ENCODE results near the gene CAMK2D. TPM values are rescaled to one million over a fixed set of nuclear protein-coding genes. Genes with fewer than 3 reads are reported as not detected.
A peak's percentile ranks its signal among the peaks of the same experiment; 100 is the strongest.

CAMK2D gene
- total RNA-seq, 1 donor from 2014 or later: 64.8 TPM

- DNase-seq: no peak
Observed at GRCh38 chr4:113637823-113638561, 123.5 kb downstream of the CAMK2D start.

GRCh38 chr4:113637363-113637762 lies 124.2 kb downstream of the CAMK2D start:
- no peak for DNase-seq

GRCh38 chr4:113636877-113637276 lies 124.7 kb downstream of the CAMK2D start:
- no peak for DNase-seq

- DNase-seq: no peak
Observed at GRCh38 chr4:113636438-113636818, 125.1 kb downstream of the CAMK2D start.

GRCh38 chr4:113635739-113636437 lies 125.7 kb downstream of the CAMK2D start:
- DNase-seq: no peak

GRCh38 chr4:113634081-113634969 lies 127.2 kb downstream of the CAMK2D start:
- DNase-seq: no peak

GRCh38 chr4:113633467-113633866 lies 128.1 kb downstream of the CAMK2D start:
- DNase-seq: no peak

- DNase-seq: no peak
Observed at GRCh38 chr4:113628711-113629110, 132.8 kb downstream of the CAMK2D start.

- DNase-seq: no peak
Observed at GRCh38 chr4:113627321-113627720, 134.2 kb downstream of the CAMK2D start.

GRCh38 chr4:113625902-113626301 lies 135.6 kb downstream of the CAMK2D start:
- DNase-seq: no peak

- DNase-seq: no peak
Observed at GRCh38 chr4:113623274-113623894, 138.2 kb downstream of the CAMK2D start.

GRCh38 chr4:113621633-113622032 lies 139.9 kb downstream of the CAMK2D start:
- DNase-seq: no peak

- no peak for DNase-seq
Observed at GRCh38 chr4:113620032-113620431, 141.5 kb downstream of the CAMK2D start.

- DNase-seq: no peak
Observed at GRCh38 chr4:113619526-113619925, 142.0 kb downstream of the CAMK2D start.

GRCh38 chr4:113618205-113618604 lies 143.3 kb downstream of the CAMK2D start:
- DNase-seq: no peak

GRCh38 chr4:113617195-113617594 lies 144.3 kb downstream of the CAMK2D start:
- no peak for DNase-seq

- DNase-seq: peak; percentile 7
Observed at GRCh38 chr4:113616443-113616842, 145.1 kb downstream of the CAMK2D start.

GRCh38 chr4:113614414-113614813 lies 147.1 kb downstream of the CAMK2D start:
- no peak for DNase-seq

GRCh38 chr4:113613503-113613902 lies 148.0 kb downstream of the CAMK2D start:
- no peak for DNase-seq

GRCh38 chr4:113610537-113610936 lies 151.0 kb downstream of the CAMK2D start:
- DNase-seq: no peak

GRCh38 chr4:113607998-113608397 lies 153.5 kb downstream of the CAMK2D start:
- DNase-seq: no peak

GRCh38 chr4:113607147-113607720 lies 154.3 kb downstream of the CAMK2D start:
- no peak for DNase-seq
